ENCODE results near the gene PDS5A.

DNA sequence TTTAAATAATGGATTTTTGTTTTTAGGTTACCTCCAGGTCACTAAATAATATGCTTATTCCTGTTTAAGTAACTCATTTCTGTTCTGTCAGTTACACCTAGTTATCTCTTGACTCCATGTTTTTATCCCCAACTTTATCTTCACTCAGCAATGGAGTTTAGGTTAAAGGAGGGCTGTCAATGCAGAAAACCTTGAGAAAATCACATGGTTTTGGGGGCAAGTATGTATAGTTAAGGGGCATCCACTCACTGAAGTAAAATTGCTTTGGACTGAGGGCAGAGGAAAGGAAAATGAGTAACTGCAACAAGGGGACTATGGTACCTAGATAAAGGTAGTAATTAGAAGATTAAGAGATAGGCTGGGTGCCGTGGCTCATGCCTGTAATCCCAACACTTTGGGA is 192.6 kb downstream of the PDS5A start:
- no peak for TF ChIP-seq POLR2AphosphoS5 (IDR thresholded peaks at IDR 0.05; ENCODE audit: low read depth, low read length)
- TF ChIP-seq REST (IDR thresholded peaks at IDR 0.05; ENCODE audit: insufficient read depth in 1 of 2, low read depth in 2 of 2, low read length in 2 of 2) = no peak
- no peak for TF ChIP-seq TAF1 (IDR thresholded peaks at IDR 0.05; ENCODE audit: borderline replicate concordance, insufficient read depth, low read length)

Measured in PFSK-1 (cell line).